HepG2 (cell line): ENCODE data around the gene BLOC1S2. TPM values are rescaled to one million over a fixed set of nuclear protein-coding genes. Genes with fewer than 3 reads are reported as not detected.

Experiments
- ARNT2 ChIP-seq: sonication (generic); formaldehyde crosslinking; IDR thresholded peaks from 2 replicates; pipeline ENCODE4 v1.8.0; 2022; ENCODE audit warnings: mild to moderate bottlenecking, low read depth, missing genetic modification reagents, moderate library complexity
- ATF5 ChIP-seq: sonication (generic); formaldehyde crosslinking; IDR thresholded peaks from 2 replicates; pipeline ENCODE4 v1.4.0; 2020; ENCODE audit warnings: mild to moderate bottlenecking, low read depth, missing genetic modification reagents
- BORCS8-MEF2B ChIP-seq: sonication (generic); formaldehyde crosslinking; IDR thresholded peaks from 2 replicates; pipeline ENCODE4 v1.8.0; 2022; ENCODE audit warnings: mild to moderate bottlenecking, missing genetic modification reagents
- CAMTA2 ChIP-seq: sonication (generic); formaldehyde crosslinking; IDR thresholded peaks from 2 replicates; pipeline ENCODE4 v1.4.0; 2020; ENCODE audit warnings: mild to moderate bottlenecking, missing genetic modification reagents, borderline replicate concordance
- CENPX ChIP-seq: sonication (generic); formaldehyde crosslinking; IDR thresholded peaks from 2 replicates; pipeline ENCODE4 v1.9.0; 2021; ENCODE audit warnings: mild to moderate bottlenecking, missing genetic modification reagents, moderate library complexity
- FOXM1 ChIP-seq: sonication (generic); formaldehyde crosslinking; IDR thresholded peaks from 2 replicates; pipeline ENCODE4 v1.5.0; 2020; ENCODE audit warnings: missing genetic modification reagents
- HIC2 ChIP-seq: sonication (generic); formaldehyde crosslinking; IDR thresholded peaks from 2 replicates; pipeline ENCODE4 v1.9.0; 2022; ENCODE audit warnings: low read depth, missing genetic modification reagents
- PBX2 ChIP-seq: IDR thresholded peaks from 2 replicates; pipeline ENCODE4 v1.6.1; 2016; ENCODE audit warnings: control low read depth
- RNF219 ChIP-seq: sonication (generic); formaldehyde crosslinking; IDR thresholded peaks from 2 replicates; pipeline ENCODE4 v1.5.0; 2020; ENCODE audit warnings: mild to moderate bottlenecking, missing genetic modification reagents
- THAP7 ChIP-seq: sonication (generic); formaldehyde crosslinking; IDR thresholded peaks from 2 replicates; pipeline ENCODE4 v1.8.1; 2023; ENCODE audit warnings: mild to moderate bottlenecking, missing genetic modification reagents
- ZBTB42 ChIP-seq: sonication (generic); formaldehyde crosslinking; IDR thresholded peaks from 2 replicates; pipeline ENCODE4 v1.5.0; 2020; ENCODE audit warnings: mild to moderate bottlenecking, missing genetic modification reagents
- ZNF276 ChIP-seq: sonication (generic); formaldehyde crosslinking; IDR thresholded peaks from 2 replicates; pipeline ENCODE4 v1.4.0; 2020; ENCODE audit warnings: mild to moderate bottlenecking, low read depth, missing genetic modification reagents
- ZNF33B ChIP-seq: sonication (generic); formaldehyde crosslinking; IDR thresholded peaks from 2 replicates; pipeline ENCODE4 v1.5.1; 2020; ENCODE audit warnings: mild to moderate bottlenecking, missing genetic modification reagents
- ZNF788 ChIP-seq: sonication (generic); formaldehyde crosslinking; IDR thresholded peaks from 2 replicates; pipeline ENCODE4 v1.5.0; 2020; ENCODE audit warnings: mild to moderate bottlenecking, missing genetic modification reagents, borderline replicate concordance
- ZNF850 ChIP-seq: sonication (generic); formaldehyde crosslinking; conservative IDR thresholded peaks from 2 replicates; pipeline ENCODE4 v1.9.0; 2021; ENCODE audit warnings: mild to moderate bottlenecking, missing genetic modification reagents
- ZSCAN25 ChIP-seq: sonication (generic); formaldehyde crosslinking; IDR thresholded peaks from 2 replicates; pipeline ENCODE4 v1.8.0; 2022; ENCODE audit warnings: mild to moderate bottlenecking, missing genetic modification reagents
- ZSCAN5A ChIP-seq: sonication (generic); formaldehyde crosslinking; IDR thresholded peaks from 2 replicates; pipeline ENCODE4 v1.8.0; 2022; ENCODE audit warnings: mild to moderate bottlenecking, missing genetic modification reagents, borderline replicate concordance
- polyA plus RNA-seq, 8 experiments: library from polyadenylated mRNA; depleted of rRNA in 3 of 8; stranded (reverse) in 7 of 8; unstranded in 1 of 8; fragments of >200 nt; fragmentation: Illumina TruSeq in 4 of 8; extraction: Trizol in 4 of 8; gene quantifications; 2 replicates each; pipeline versions ENCODE4 v1.2.1 to v1.2.3, GENCODE V29; 2011 to 2016; ENCODE audit warnings: low read depth in 4 of 8, missing spikeins in 1 of 8, mixed read lengths in 1 of 8; ENCODE audit not compliant: insufficient read depth in 1 of 8
- total RNA-seq, 5 experiments: library from RNA; depleted of rRNA; stranded (reverse); fragments of >200 nt; fragmentation: Illumina TruSeq; extraction: Trizol; gene quantifications; 2 replicates each; pipeline ENCODE4 v1.2.3, GENCODE V29; 2016; ENCODE audit warnings: low read depth in 1 of 5

BLOC1S2 gene
- total and polyA plus RNA-seq, 2 of the 13 experiments (the other 11 are each of a cell fraction or from before 2014, with no cell fraction given), result 22.3 to 64.4 TPM

GRCh38 chr10:100267239-100268104 is 19.0 kb downstream of the BLOC1S2 start, which contains the start of gene CWF19L1 (continued):
- no peak for TF ChIP-seq ZSCAN5A (CRISPR knock-in tag)
- TF ChIP-seq HIC2 (CRISPR knock-in tag), result no peak
- TF ChIP-seq ZNF788 (CRISPR knock-in tag), result no peak; the same call in 1 of the 2 replicates
- no peak for TF ChIP-seq PBX2 (CRISPR knock-in tag)
- TF ChIP-seq ZBTB42 (CRISPR knock-in tag), result no peak
- TF ChIP-seq BORCS8-MEF2B (CRISPR knock-in tag), result peak; percentile 64; the same call in 1 of the 2 replicates
- TF ChIP-seq THAP7 (CRISPR knock-in tag), result 0 out of 2 replicates have a peak, but pooled peaks have one; percentile 49
- TF ChIP-seq ZNF850 (CRISPR knock-in tag), result no peak
- no peak for TF ChIP-seq FOXM1 (CRISPR knock-in tag)
- TF ChIP-seq ZNF276 (CRISPR knock-in tag), result 0 out of 2 replicates have a peak, but pooled peaks have one; percentile 54
- TF ChIP-seq ATF5, result 0 out of 2 replicates have a peak, but pooled peaks have one; percentile 55
- peak; percentile 71; the same call in 1 of the 2 replicates for TF ChIP-seq ZNF33B
- 0 out of 2 replicates have a peak, but pooled peaks have one; percentile 51 for TF ChIP-seq ZSCAN25 (CRISPR knock-in tag)
- no peak for TF ChIP-seq CAMTA2 (CRISPR knock-in tag)
- peak; percentile 35; the same call in 1 of the 2 replicates for TF ChIP-seq ARNT2 (CRISPR knock-in tag)
- TF ChIP-seq RNF219, result no peak
- TF ChIP-seq CENPX (CRISPR knock-in tag), result no peak
